ENCODE measurements around the gene DUSP10. TPM values are rescaled to one million over a fixed set of nuclear protein-coding genes. Genes with fewer than 3 reads are reported as not detected.

The DUSP10 gene
- total RNA-seq, 3 donors from 2014 or later: 1.9 to 27.2 (median 4.3) TPM

DNA sequence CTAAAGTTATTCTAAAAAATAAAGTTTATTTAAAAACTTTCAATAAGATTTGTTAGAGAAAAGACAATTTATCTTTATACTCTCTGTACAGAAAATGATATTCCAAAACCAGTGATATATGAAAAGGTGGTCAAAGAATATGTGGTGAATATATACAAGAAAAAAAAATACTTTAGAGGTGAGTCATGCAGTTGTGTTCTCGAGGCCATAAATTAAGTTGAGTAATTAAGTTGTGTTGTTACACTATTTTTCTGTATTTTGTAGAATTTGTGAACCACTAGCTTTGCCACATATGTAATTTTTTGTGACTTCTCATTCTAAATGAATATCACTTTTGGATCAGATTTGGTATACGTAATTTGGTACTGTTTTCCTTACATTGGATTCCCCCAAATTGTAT lies 23.6 kb upstream of the DUSP10 start:
- no peaks in the 10 kb centered on the region for H3K9me3 ChIP-seq
- ATAC-seq (no peak), DNase-seq (no peak)
- H3K4me1 ChIP-seq (ENCODE audit: low read depth): no peaks in the 10 kb centered on the region
- TF ChIP-seq, protein P1, sequence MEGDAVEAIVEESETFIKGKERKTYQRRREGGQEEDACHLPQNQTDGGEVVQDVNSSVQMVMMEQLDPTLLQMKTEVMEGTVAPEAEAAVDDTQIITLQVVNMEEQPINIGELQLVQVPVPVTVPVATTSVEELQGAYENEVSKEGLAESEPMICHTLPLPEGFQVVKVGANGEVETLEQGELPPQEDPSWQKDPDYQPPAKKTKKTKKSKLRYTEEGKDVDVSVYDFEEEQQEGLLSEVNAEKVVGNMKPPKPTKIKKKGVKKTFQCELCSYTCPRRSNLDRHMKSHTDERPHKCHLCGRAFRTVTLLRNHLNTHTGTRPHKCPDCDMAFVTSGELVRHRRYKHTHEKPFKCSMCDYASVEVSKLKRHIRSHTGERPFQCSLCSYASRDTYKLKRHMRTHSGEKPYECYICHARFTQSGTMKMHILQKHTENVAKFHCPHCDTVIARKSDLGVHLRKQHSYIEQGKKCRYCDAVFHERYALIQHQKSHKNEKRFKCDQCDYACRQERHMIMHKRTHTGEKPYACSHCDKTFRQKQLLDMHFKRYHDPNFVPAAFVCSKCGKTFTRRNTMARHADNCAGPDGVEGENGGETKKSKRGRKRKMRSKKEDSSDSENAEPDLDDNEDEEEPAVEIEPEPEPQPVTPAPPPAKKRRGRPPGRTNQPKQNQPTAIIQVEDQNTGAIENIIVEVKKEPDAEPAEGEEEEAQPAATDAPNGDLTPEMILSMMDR (IDR thresholded peaks at IDR 0.05): no peak
- no peak overlapping the region for H3K4me3 ChIP-seq
- no peaks in the 10 kb centered on the region for H3K36me3 ChIP-seq (ENCODE audit: low read depth)
- intact Hi-C loops (cut with DNase I, micrococcal nuclease): no loop called here

DNA sequence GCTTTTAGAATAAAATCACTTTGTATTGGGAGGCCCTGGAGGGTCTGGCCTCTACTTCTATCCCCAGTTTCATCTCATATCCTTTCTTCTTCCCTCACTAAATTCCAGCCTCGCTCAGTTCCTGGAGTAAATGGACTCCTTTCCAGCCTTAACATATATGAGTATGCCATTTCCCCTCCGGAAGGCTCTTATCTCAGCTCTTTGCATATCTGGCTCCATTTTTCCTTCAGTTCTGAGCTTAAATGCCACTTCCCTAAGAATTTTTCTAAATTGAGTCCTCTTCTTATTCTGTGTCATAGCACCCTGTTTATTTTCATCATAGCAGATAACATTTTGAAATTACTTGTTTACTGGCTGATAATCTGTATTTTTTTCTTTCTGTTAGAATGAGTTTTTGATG lies 20.2 kb upstream of the DUSP10 start:
- TF ChIP-seq, protein P1 (IDR thresholded peaks at IDR 0.05): no peak
- no peaks in the 10 kb centered on the region for H3K9me3 ChIP-seq
- no peaks in the 10 kb centered on the region for H3K4me1 ChIP-seq (ENCODE audit: low read depth)
- intact Hi-C loops (cut with DNase I, micrococcal nuclease): no loop called here
- no peak overlapping the region for H3K4me3 ChIP-seq
- no peaks in the 10 kb centered on the region for H3K36me3 ChIP-seq (ENCODE audit: low read depth)
- DNase-seq (no peak), ATAC-seq (no peak)

DNA sequence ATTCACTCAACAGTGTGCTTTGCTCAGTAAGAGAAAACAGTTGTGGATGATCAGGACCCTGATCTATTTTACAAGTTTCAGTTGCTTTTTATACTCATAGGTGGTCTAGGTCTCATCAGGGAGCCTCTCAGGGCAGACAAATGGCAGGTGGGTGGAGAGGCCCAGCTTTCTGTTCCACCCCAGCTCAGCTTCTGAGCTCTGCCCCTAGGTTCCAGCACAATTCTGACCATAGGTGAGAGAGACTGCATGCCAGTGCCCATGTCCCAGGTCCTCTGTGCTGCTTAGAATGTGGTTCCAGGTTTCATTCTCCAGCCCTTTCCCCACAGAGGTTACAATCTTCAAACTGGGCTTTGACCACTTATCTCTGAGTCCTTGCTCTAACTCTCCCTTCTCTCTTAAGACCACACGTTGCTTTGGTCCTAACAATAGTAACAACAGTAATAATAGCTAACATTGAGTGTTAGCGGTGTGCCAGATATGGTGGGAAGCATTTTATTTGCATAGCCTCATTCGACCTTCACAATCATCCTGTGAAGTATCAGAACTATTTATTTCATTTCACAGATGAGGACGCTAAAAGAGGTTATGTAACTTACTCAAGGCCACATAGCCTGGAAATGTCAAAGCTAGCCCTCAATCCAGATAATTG lies 19.6 kb upstream of the DUSP10 start:
- no peaks in the 10 kb centered on the region for H3K4me1 ChIP-seq (ENCODE audit: low read depth)
- TF ChIP-seq, protein P1 (IDR thresholded peaks at IDR 0.05): no peak
- intact Hi-C loops (cut with DNase I, micrococcal nuclease): no loop called here
- DNase-seq: no peak
- H3K9me3 ChIP-seq: no peaks in the 10 kb centered on the region
- no peak overlapping the region for H3K4me3 ChIP-seq
- H3K36me3 ChIP-seq (ENCODE audit: low read depth): no peaks in the 10 kb centered on the region
- no peak for ATAC-seq

DNA sequence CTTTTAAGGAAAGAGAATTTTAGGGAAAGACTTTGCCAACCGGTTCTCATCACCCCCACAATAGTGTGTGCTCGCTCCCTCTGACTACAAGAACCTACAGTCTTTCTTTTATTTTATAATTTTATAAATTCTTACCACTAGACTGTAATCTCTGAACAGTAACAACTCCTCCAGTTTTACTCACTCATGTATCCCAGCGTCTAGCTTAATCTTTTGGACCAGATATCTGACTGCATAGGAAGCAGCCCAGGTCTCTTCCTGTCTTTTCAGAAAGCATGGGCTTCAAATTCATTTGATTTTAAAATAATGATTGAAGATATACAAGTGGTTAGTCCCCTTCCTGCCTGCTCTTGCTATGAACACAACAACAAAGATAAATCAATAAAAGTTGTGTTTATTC lies 19.0 kb upstream of the DUSP10 start:
- Histone ChIP-seq H3K36me3 (ENCODE audit: low read depth) (no peaks in the 10 kb centered on the region), H3K9me3 (no peaks in the 10 kb centered on the region), H3K4me1 (ENCODE audit: low read depth) (no peaks in the 10 kb centered on the region), H3K4me3 (no peak overlapping the region)
- intact Hi-C loops (cut with DNase I, micrococcal nuclease): no loop called here
- no peak for DNase-seq
- TF ChIP-seq, protein P1 (IDR thresholded peaks at IDR 0.05): no peak
- no peak for ATAC-seq

DNA sequence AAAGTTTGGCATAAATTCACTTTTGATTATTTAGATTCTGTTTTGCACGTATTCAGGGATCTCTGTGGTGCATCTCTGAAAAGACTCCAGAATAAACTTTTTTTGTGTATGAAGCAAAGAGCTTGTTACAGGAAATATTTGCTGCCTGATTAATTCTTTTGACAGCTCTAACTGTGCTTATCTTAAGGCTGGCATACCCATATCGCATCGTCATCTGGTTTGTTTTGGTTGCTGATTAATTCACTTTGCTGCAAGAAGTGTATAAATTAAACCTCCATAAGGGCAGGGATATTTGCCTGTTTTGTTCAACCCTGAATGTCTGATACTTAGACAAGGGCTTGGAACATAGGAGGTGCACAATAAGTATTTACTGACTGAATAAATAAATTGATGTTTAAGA lies 17.5 kb upstream of the DUSP10 start:
- TF ChIP-seq, protein P1 (IDR thresholded peaks at IDR 0.05): no peak
- Histone ChIP-seq H3K4me3 (no peak overlapping the region), H3K4me1 (ENCODE audit: low read depth) (no peaks in the 10 kb centered on the region), H3K36me3 (ENCODE audit: low read depth) (no peaks in the 10 kb centered on the region), H3K9me3 (no peaks in the 10 kb centered on the region)
- DNase-seq (no peak), ATAC-seq (no peak)
- intact Hi-C loops (cut with DNase I, micrococcal nuclease): no loop called here

DNA sequence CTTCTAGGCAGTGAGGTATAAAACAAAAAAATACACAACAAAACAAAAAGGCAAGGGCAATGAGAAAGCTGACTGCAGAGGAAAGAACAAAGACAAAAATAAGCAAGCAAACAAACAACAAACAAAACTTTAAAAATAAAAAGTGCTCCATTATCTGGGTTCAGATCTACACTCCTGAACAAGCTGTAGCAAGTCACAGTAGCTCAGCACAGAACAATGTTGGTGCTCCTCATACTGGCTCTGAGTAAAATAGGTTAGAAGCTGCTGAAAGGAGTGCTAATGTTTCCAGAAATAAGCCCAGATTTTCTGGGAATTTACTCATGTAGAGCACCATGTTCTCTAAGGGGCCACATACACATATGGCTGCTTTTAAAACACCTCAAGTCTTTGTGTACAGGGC lies 16.6 kb upstream of the DUSP10 start:
- ATAC-seq: no peak
- TF ChIP-seq, protein P1 (IDR thresholded peaks at IDR 0.05): no peak
- H3K36me3 ChIP-seq (ENCODE audit: low read depth): no peaks in the 10 kb centered on the region

More for the DNA sequence above, 16.6 kb upstream of the DUSP10 start:
- intact Hi-C loops (cut with DNase I, micrococcal nuclease): no loop called here
- no peaks in the 10 kb centered on the region for H3K9me3 ChIP-seq
- H3K4me1 ChIP-seq (ENCODE audit: low read depth): no peaks in the 10 kb centered on the region
- no peak overlapping the region for H3K4me3 ChIP-seq
- no peak for DNase-seq

Data from mucosa of descending colon (tissue), 3 donors.